GM12875 (cell line): Measurements from ENCODE around the gene RIMKLB.
A peak's percentile ranks its signal among the peaks of the same experiment; 100 is the strongest.

Source experiments
- H3K4me3 ChIP-seq: one replicate; pipeline ENCODE4 v1.5.1; 2011; ENCODE audit warnings: low read depth, low read length, control low read depth
- CTCF ChIP-seq: IDR thresholded peaks from 2 replicates; pipeline ENCODE4 v1.5.1; 2011; ENCODE audit warnings: low read depth, mild to moderate bottlenecking, control low read depth, inconsistent platforms, low read length, moderate library complexity, borderline replicate concordance; ENCODE audit not compliant: insufficient read depth

Gene RIMKLB

GRCh38 chr12:8689681-8690080 lies 8.1 kb upstream of the RIMKLB start:
- no peak for TF ChIP-seq CTCF
- H3K4me3 ChIP-seq = no peak overlapping the region

GRCh38 chr12:8692573-8692972 lies 5.2 kb upstream of the RIMKLB start:
- no peak overlapping the region for H3K4me3 ChIP-seq
- TF ChIP-seq CTCF = no peak

GRCh38 chr12:8695116-8695515 lies 2.7 kb upstream of the RIMKLB start:
- no peak for TF ChIP-seq CTCF
- H3K4me3 ChIP-seq = no peak overlapping the region

- TF ChIP-seq CTCF = no peak
- peak overlapping the region; percentile 99 for H3K4me3 ChIP-seq
Measured at GRCh38 chr12:8696442-8697090, 1.2 kb upstream of the RIMKLB start.

GRCh38 chr12:8697120-8697475 lies 693 bp upstream of the RIMKLB start:
- TF ChIP-seq CTCF = no peak

GRCh38 chr12:8698132-8698851 lies 501 bp downstream of the RIMKLB start:
- TF ChIP-seq CTCF = no peak
- H3K4me3 ChIP-seq = peak overlapping the region; percentile 99

More at GRCh38 chr12:8697120-8697475, 693 bp upstream of the RIMKLB start:
- peak overlapping the region; percentile 99 for H3K4me3 ChIP-seq

- TF ChIP-seq CTCF = no peak
- peak overlapping the region; percentile 99 for H3K4me3 ChIP-seq
Measured at GRCh38 chr12:8698879-8699278, 1.1 kb downstream of the RIMKLB start.
